Ascending aorta (tissue), 2 donors: ENCODE data around the gene LYST. TPM values are rescaled to one million over a fixed set of nuclear protein-coding genes. Genes with fewer than 3 reads are reported as not detected.
"Not testable (repeated sequence)": the region's sequence is repeated elsewhere in the genome, so short reads cannot be mapped to it uniquely, and the experiment has no call there.

Experiments used
- DNase-seq, 2 donors: peaks; one replicate each; pipeline ENCODE4 v3.0.0-alpha.2; 2019; ENCODE audit warnings: low spot score in 2 of 2
- H3K27ac ChIP-seq, 2 donors: fragments of 200-600 bp; sonication (generic); one replicate each; pipeline ENCODE4 v1.5.1; 2016 to 2017; ENCODE audit warnings: mild to moderate bottlenecking in 1 of 2
- H3K27me3 ChIP-seq: fragments of 200-600 bp; sonication (generic); one replicate; pipeline ENCODE4 v1.5.1; 2017
- H3K36me3 ChIP-seq, 2 donors: fragments of 200-600 bp; sonication (generic); one replicate each; pipeline ENCODE4 v1.5.1; 2016
- H3K4me1 ChIP-seq, 2 donors: fragments of 200-600 bp; sonication (generic); one replicate each; pipeline ENCODE4 v1.5.1; 2016 to 2017; ENCODE audit warnings: mild to moderate bottlenecking in 1 of 2
- H3K4me3 ChIP-seq, 2 donors: fragments of 200-600 bp; sonication (generic); one replicate each; pipeline ENCODE4 v1.5.1; 2016 to 2017; ENCODE audit warnings: mild to moderate bottlenecking in 1 of 2
- H3K9me3 ChIP-seq, 2 donors: fragments of 200-600 bp; sonication (generic); one replicate each; pipeline ENCODE4 v1.5.1; 2016
- intact Hi-C: fragments of 100-400 bp; cut with DNase I; formaldehyde crosslinking; loops from one replicate; pipeline ENCODE4 v1.15.1; 2023
- total RNA-seq: library from RNA; depleted of rRNA; stranded (reverse); fragments of >200 nt; gene quantifications from one replicate; pipeline ENCODE4 v1.1.0, GENCODE V29; 2016
- TF ChIP-seq, protein P1 (sequence below), 3 experiments: fragments of 200-600 bp in 2 of 3; fragments of 450-650 bp in 1 of 3; sonication (generic) in 2 of 3; IDR thresholded peaks; one replicate each; pipeline ENCODE4 v1.5.1; 2016 to 2019; ENCODE audit warnings: antibody characterized with exemption in 3 of 3, mild to moderate bottlenecking in 1 of 3, moderate library complexity in 1 of 3

LYST gene
- total RNA-seq, 1 donor from 2014 or later, result 169 TPM

DNA sequence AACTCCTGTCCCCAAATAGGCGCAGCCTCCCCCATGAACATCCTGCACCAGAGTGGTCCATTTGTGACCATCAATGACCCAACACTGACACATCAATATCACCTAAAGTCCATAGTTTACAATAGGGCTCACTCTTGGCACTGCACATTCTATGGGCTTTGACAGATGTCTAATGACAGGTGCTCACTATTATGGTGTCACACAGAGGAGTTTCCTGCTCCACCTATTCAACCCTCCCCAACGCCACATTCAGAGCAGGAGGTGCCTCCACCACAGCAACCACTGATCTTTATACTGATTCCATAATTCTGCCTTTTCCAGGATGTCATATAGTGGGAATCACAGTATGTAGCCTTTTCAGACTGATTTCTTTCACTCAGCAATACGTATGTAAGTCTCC lies 241.4 kb downstream of the LYST start:
- no peak for DNase-seq
- H3K36me3 ChIP-seq, result no peaks in the 10 kb centered on the region
- no peaks in the 10 kb centered on the region for H3K9me3 ChIP-seq
- H3K27me3 ChIP-seq, result no peaks in the 10 kb centered on the region
- TF ChIP-seq, protein P1, sequence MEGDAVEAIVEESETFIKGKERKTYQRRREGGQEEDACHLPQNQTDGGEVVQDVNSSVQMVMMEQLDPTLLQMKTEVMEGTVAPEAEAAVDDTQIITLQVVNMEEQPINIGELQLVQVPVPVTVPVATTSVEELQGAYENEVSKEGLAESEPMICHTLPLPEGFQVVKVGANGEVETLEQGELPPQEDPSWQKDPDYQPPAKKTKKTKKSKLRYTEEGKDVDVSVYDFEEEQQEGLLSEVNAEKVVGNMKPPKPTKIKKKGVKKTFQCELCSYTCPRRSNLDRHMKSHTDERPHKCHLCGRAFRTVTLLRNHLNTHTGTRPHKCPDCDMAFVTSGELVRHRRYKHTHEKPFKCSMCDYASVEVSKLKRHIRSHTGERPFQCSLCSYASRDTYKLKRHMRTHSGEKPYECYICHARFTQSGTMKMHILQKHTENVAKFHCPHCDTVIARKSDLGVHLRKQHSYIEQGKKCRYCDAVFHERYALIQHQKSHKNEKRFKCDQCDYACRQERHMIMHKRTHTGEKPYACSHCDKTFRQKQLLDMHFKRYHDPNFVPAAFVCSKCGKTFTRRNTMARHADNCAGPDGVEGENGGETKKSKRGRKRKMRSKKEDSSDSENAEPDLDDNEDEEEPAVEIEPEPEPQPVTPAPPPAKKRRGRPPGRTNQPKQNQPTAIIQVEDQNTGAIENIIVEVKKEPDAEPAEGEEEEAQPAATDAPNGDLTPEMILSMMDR (IDR thresholded peaks at IDR 0.05), result no peak
- H3K27ac ChIP-seq, result no peak overlapping the region
- intact Hi-C loops, result no loop called here
- H3K4me1 ChIP-seq, result no peaks in the 10 kb centered on the region
- no peak overlapping the region for H3K4me3 ChIP-seq

DNA sequence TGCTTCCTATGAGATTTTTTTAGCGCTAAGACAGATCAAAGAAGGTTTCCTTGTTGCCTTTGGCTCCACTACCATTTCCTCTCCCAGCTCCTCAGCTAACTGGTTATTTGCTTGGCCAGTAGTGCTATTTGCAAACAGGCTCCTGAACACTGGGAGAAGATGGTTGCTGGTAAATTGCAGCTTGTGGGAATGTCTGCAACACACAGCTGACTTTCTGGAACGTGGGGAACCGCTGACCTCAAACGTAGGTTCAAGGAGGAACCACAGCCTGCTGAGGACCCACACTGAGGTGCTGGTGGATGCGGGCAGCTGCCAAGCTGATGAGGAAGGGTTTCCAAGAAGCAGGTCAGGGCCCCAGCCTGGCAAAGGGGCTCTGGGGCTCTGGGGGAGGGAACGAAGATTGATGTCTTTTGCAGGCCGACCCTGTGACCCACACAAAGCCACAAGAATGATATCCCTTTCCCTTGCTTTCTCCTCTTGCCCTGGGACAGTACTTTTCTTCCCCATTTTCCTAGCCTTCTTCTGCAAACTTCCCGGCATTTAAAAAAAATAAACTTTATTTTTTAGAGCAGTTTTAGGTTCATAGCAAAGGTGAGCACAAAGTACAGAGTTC lies 241.9 kb downstream of the LYST start:
- TF ChIP-seq, protein P1 (IDR thresholded peaks at IDR 0.05), result no peak
- Histone ChIP-seq H3K9me3 (no peaks in the 10 kb centered on the region), H3K27ac (no peak overlapping the region), H3K27me3 (no peaks in the 10 kb centered on the region), H3K4me3 (no peak overlapping the region), H3K4me1 (no peaks in the 10 kb centered on the region), H3K36me3 (no peaks in the 10 kb centered on the region)
- DNase-seq, result no peak
- intact Hi-C loops, result no loop called here

DNA sequence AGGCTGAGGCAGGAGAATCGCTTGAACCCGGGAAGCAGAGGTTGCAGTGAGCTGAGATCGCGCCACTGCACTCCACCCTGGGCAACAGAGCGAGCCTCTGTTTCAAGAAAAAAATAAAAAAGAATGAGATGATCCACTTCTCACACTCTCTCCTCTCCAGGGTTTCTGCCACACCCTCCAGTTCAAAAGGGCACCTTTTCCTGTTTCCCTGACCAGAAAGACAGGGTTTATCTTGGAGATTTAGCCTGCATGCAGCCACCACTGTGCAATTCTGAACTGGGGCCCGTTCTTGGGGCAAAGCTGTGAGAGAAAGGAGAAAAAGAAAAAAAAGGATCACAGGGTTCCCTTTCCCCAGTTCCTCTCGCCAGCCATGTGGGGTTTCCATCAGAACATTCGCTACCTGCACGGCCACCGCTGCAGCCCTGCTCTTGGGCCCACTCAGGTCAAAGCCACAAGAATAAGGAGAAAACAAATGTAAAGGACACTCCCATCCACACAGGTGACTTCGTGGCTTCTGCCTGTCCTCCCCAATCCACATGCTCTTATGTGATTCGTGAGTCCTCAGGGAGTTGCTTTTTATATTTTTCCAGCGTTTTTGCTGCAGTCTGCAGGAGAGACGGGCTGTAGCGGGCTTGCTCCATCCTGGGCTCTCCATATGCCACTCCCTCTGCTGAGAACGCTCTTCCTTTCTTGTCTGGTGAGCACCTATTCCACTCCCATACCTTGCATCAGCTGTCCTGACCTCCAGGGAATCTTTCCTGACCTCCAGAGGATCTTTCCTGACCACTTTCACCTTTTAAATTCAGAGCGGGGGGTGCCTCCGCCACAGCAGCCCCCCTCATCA lies 243.5 kb downstream of the LYST start:
- intact Hi-C loops, result no loop called here

DNA sequence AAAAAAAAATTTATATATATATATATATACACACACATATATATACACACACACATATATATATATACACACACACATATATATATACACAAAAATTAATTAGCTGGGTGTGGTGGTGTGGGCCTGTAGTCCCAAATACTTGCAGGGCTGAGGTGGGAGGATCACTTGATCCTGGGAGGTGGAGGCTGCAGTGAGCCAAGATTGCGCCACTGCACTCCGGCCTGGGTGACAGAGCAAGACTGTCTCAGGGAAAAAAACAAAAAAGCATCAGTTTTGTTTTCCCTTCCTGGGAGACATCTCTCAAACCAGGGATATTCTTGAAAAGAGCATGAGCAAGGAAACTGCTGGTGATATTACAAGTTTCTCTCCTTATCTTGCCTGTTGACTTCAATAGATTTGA lies 247.6 kb downstream of the LYST start:
- DNase-seq, H3K27ac ChIP-seq, H3K9me3 ChIP-seq, H3K4me1 ChIP-seq, intact Hi-C loops, H3K4me3 ChIP-seq, H3K36me3 ChIP-seq, H3K27me3 ChIP-seq: not testable (repeated sequence)

More for the DNA sequence above, 243.5 kb downstream of the LYST start:
- Histone ChIP-seq H3K27ac (no peak overlapping the region), H3K27me3 (no peaks in the 10 kb centered on the region), H3K4me3 (no peak overlapping the region), H3K4me1 (no peaks in the 10 kb centered on the region), H3K9me3 (no peaks in the 10 kb centered on the region), H3K36me3 (no peaks in the 10 kb centered on the region)
- DNase-seq, result no peak
- TF ChIP-seq, protein P1 (IDR thresholded peaks at IDR 0.05), result no peak

DNA sequence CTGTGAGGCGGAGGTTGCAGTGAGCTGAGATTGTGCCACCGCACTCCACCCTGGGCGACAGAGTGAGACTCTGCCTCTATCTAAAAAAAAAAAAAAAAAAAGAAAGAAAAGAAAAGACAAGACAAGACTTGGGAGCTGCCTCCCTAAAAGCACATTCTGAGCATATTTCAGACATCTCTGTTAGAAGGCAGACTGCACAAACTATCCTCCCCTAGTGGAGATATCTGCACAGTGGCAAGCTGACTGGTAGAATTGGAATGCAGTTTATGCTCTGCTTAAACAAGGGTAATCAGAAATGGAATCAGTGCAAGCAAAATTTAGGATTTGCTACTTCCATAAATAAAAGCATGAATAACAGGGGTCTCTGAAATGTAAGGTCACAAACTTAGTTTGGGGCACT lies 248.9 kb downstream of the LYST start:
- TF ChIP-seq, protein P1 (IDR thresholded peaks at IDR 0.05), result no peak
- intact Hi-C loops, result no loop called here

DNA sequence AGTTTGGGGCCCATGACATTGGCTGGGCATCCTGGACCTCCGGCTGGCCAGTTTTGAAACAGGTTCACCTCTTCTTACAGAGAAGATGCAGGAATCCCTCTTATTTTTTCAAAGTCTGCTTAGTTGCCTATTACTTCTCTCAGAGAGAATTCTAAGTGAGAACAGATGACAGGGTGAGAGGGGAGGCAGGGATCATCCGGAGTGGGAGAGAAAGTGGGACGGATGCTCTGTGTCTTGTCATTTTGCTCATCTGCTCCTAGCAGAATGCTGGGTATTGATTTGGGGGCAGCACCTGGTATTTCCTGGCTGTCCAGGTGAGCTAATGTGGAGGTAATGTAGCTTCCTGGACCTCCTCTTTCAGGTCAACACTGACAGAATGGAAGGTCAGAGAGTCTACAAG lies 249.6 kb downstream of the LYST start:
- TF ChIP-seq, protein P1 (IDR thresholded peaks at IDR 0.05), result no peak
- H3K27me3 ChIP-seq, result no peaks in the 10 kb centered on the region
- H3K4me3 ChIP-seq, result no peak overlapping the region
- DNase-seq, result no peak
- H3K4me1 ChIP-seq, result no peaks in the 10 kb centered on the region
- intact Hi-C loops, result no loop called here
- H3K9me3 ChIP-seq, result no peaks in the 10 kb centered on the region
- no peaks in the 10 kb centered on the region for H3K36me3 ChIP-seq
- H3K27ac ChIP-seq, result no peak overlapping the region

More for the DNA sequence above, 248.9 kb downstream of the LYST start:
- Histone ChIP-seq H3K4me3 (no peak overlapping the region), H3K36me3 (no peaks in the 10 kb centered on the region), H3K4me1 (no peaks in the 10 kb centered on the region), H3K9me3 (no peaks in the 10 kb centered on the region), H3K27me3 (no peaks in the 10 kb centered on the region), H3K27ac (no peak overlapping the region)
- DNase-seq, result no peak
